GM12875 (cell line): ENCODE data around the gene VEPH1.
"Not testable (repeated sequence)": the region's sequence is repeated elsewhere in the genome, so short reads cannot be mapped to it uniquely, and the experiment has no call there.

Experiments used
- H3K4me3 ChIP-seq: one replicate; pipeline ENCODE4 v1.5.1; 2011; ENCODE audit warnings: low read depth, low read length, control low read depth
- TF ChIP-seq, protein P1 (sequence below): IDR thresholded peaks from 2 replicates; pipeline ENCODE4 v1.5.1; 2011; ENCODE audit warnings: low read depth, mild to moderate bottlenecking, control low read depth, inconsistent platforms, low read length, moderate library complexity, borderline replicate concordance; ENCODE audit not compliant: insufficient read depth

Gene VEPH1

GRCh38 chr3:157327018-157327417 lies 176.2 kb downstream of the VEPH1 start:
- TF ChIP-seq, protein P1, sequence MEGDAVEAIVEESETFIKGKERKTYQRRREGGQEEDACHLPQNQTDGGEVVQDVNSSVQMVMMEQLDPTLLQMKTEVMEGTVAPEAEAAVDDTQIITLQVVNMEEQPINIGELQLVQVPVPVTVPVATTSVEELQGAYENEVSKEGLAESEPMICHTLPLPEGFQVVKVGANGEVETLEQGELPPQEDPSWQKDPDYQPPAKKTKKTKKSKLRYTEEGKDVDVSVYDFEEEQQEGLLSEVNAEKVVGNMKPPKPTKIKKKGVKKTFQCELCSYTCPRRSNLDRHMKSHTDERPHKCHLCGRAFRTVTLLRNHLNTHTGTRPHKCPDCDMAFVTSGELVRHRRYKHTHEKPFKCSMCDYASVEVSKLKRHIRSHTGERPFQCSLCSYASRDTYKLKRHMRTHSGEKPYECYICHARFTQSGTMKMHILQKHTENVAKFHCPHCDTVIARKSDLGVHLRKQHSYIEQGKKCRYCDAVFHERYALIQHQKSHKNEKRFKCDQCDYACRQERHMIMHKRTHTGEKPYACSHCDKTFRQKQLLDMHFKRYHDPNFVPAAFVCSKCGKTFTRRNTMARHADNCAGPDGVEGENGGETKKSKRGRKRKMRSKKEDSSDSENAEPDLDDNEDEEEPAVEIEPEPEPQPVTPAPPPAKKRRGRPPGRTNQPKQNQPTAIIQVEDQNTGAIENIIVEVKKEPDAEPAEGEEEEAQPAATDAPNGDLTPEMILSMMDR = no peak
- H3K4me3 ChIP-seq = no peak overlapping the region

- not testable (repeated sequence) for H3K4me3 ChIP-seq
These were observed 178.3 kb downstream of the VEPH1 start for GRCh38 chr3:157324869-157325268.

- no peak overlapping the region for H3K4me3 ChIP-seq
- TF ChIP-seq, protein P1 = no peak
These were observed 179.9 kb downstream of the VEPH1 start for GRCh38 chr3:157323360-157323759.

- no peak overlapping the region for H3K4me3 ChIP-seq
- TF ChIP-seq, protein P1 = no peak
These were observed 183.5 kb downstream of the VEPH1 start for GRCh38 chr3:157319672-157320071.

- TF ChIP-seq, protein P1 = no peak
- no peak overlapping the region for H3K4me3 ChIP-seq
These were observed 184.5 kb downstream of the VEPH1 start for GRCh38 chr3:157318639-157319288.

DNA sequence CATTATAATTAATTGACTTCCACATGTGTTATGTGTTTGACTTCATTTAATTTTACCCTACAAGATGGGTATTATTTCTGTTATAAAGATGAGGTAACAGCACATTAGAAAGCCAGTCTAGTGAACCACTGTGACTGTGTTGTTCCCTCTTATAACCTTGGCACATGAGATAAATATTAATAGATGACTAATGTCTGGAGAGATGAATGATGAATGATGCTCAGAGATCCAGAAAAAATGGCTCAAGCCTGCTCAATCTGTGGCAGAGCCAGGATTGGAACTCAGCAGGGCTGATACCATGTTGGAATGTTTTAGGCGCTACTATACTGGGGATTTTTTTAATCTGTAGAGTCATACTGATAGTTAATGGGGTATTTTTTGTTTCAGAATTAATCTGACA lies 185.3 kb downstream of the VEPH1 start:
- no peak overlapping the region for H3K4me3 ChIP-seq
- TF ChIP-seq, protein P1 = no peak

DNA sequence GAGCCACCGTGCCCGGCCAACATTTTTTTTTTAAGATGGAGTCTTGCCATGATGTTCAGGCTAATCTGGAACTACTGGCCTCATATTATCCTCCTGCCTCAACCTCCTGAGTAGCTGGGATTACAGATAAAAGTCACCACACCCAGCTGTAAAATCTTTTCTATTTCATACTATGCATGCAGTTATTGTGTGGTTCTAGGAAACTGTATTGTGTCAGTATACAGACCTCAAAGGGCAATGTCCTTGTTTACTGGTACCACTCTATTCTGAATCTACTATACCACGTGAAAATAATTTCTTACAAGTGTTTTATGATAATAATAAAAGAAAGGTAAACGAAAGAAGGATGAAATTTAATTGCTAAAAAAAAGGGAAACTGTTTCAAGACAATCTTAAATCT lies 190.0 kb downstream of the VEPH1 start:
- TF ChIP-seq, protein P1 = no peak
- H3K4me3 ChIP-seq = no peak overlapping the region

DNA sequence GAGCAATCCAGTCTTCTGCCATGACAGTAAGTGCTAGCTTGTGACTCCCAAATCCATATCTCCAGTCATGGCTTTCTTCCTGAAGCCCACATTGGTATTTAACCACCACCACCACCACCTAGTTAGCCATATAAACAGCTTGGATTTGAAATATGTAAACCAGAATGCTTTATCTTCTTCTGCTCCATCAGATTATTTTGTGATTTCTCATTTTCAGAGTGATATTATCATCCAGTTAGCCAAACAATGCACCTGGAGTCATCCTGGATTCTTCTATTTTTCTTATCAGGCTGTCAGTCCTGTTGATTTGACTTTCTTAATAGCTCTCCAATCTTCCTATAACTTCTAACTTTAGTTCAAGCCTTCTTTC lies 190.9 kb downstream of the VEPH1 start:
- TF ChIP-seq, protein P1 = no peak
- H3K4me3 ChIP-seq = no peak overlapping the region
